NT2/D1 (cell line): ENCODE results near the gene CLSTN2.

Experiments
- SUZ12 ChIP-seq: IDR thresholded peaks from 2 replicates; pipeline ENCODE4 v1.6.1; 2011; ENCODE audit not compliant: insufficient read length, insufficient read depth; ENCODE audit errors: extremely low read depth
- YY1 ChIP-seq: IDR thresholded peaks from 2 replicates; pipeline ENCODE4 v1.6.1; 2011; ENCODE audit not compliant: insufficient read length, insufficient read depth
- ZNF274 ChIP-seq: IDR thresholded peaks from 2 replicates; pipeline ENCODE4 v1.6.1; 2011; ENCODE audit warnings: mild to moderate bottlenecking, low read depth, low read length

GRCh38 chr3:140077406-140077805 lies 142.4 kb downstream of the CLSTN2 start:
- TF ChIP-seq YY1 (no peak), SUZ12 (no peak), ZNF274 (no peak)
